HL-60 (cell line): Measurements from ENCODE around the gene ADGRB3.

Experiments
- DNase-seq, 2 experiments: peaks; one replicate each; pipeline ENCODE4 v3.0.0-alpha.2; 2010 to 2020; ENCODE audit warnings: low read depth in 1 of 2, low spot score in 1 of 2
- H3K27ac ChIP-seq: fragments of 250-450 bp; sonication (Bioruptor Pico); replicated peaks from 2 replicates; pipeline ENCODE4 v1.5.1; 2020; ENCODE audit warnings: mild to moderate bottlenecking, moderate library complexity
- H3K27me3 ChIP-seq: fragments of 250-450 bp; sonication (Bioruptor Pico); 2 replicates; pipeline ENCODE4 v1.5.1; 2021; ENCODE audit warnings: mild to moderate bottlenecking, moderate library complexity; ENCODE audit not compliant: insufficient read depth, poor library complexity, severe bottlenecking
- H3K4me3 ChIP-seq: replicated peaks from 2 replicates; pipeline ENCODE4 v1.5.1; 2011; ENCODE audit warnings: mild to moderate bottlenecking, control low read depth, low read length; ENCODE audit not compliant: insufficient read depth
- GABPA ChIP-seq: IDR thresholded peaks from 2 replicates; pipeline ENCODE4 v1.6.1; 2012; ENCODE audit warnings: low read depth
- POLR2AphosphoS5 ChIP-seq: IDR thresholded peaks from 2 replicates; pipeline ENCODE4 v1.6.1; 2012; ENCODE audit warnings: low read depth
- SPI1 ChIP-seq: IDR thresholded peaks from 2 replicates; pipeline ENCODE4 v1.6.1; 2012; ENCODE audit warnings: low read depth, mild to moderate bottlenecking, borderline replicate concordance
- TF ChIP-seq, protein P1 (sequence below): IDR thresholded peaks from 2 replicates; pipeline ENCODE4 v1.6.1; 2012; ENCODE audit warnings: low read depth; ENCODE audit not compliant: insufficient replicate concordance
- TF ChIP-seq, protein P2 (sequence below): IDR thresholded peaks from one replicate; pipeline ENCODE4 v1.5.1; 2011; ENCODE audit warnings: low read length, control low read depth, inconsistent platforms; ENCODE audit not compliant: insufficient read depth

ADGRB3 gene

DNA sequence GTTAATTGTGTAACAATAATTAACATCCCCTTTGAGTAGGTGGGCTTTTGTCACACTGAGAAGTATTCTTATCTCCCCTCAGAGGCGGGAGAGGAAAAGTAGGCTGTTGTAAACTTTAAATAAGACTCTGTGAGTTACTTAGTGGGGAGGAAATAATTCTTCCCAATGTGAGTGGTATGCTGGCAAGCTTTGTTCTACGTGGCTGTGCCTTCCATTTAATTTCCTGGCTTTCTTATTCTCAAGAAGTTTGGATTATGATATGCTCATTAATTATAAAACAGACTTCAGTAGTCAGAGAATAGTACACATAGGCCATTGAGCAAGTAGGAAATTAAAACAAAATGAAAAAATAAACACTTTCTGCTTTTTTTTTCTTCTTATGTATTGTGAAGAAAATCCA lies 19.1 kb downstream of the ADGRB3 start:
- H3K4me3 ChIP-seq: no peak overlapping the region
- H3K27ac ChIP-seq: no peak overlapping the region
- TF ChIP-seq POLR2AphosphoS5: no peak
- no peak for TF ChIP-seq GABPA
- TF ChIP-seq, protein P1, sequence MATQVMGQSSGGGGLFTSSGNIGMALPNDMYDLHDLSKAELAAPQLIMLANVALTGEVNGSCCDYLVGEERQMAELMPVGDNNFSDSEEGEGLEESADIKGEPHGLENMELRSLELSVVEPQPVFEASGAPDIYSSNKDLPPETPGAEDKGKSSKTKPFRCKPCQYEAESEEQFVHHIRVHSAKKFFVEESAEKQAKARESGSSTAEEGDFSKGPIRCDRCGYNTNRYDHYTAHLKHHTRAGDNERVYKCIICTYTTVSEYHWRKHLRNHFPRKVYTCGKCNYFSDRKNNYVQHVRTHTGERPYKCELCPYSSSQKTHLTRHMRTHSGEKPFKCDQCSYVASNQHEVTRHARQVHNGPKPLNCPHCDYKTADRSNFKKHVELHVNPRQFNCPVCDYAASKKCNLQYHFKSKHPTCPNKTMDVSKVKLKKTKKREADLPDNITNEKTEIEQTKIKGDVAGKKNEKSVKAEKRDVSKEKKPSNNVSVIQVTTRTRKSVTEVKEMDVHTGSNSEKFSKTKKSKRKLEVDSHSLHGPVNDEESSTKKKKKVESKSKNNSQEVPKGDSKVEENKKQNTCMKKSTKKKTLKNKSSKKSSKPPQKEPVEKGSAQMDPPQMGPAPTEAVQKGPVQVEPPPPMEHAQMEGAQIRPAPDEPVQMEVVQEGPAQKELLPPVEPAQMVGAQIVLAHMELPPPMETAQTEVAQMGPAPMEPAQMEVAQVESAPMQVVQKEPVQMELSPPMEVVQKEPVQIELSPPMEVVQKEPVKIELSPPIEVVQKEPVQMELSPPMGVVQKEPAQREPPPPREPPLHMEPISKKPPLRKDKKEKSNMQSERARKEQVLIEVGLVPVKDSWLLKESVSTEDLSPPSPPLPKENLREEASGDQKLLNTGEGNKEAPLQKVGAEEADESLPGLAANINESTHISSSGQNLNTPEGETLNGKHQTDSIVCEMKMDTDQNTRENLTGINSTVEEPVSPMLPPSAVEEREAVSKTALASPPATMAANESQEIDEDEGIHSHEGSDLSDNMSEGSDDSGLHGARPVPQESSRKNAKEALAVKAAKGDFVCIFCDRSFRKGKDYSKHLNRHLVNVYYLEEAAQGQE: no peak
- TF ChIP-seq, protein P2, sequence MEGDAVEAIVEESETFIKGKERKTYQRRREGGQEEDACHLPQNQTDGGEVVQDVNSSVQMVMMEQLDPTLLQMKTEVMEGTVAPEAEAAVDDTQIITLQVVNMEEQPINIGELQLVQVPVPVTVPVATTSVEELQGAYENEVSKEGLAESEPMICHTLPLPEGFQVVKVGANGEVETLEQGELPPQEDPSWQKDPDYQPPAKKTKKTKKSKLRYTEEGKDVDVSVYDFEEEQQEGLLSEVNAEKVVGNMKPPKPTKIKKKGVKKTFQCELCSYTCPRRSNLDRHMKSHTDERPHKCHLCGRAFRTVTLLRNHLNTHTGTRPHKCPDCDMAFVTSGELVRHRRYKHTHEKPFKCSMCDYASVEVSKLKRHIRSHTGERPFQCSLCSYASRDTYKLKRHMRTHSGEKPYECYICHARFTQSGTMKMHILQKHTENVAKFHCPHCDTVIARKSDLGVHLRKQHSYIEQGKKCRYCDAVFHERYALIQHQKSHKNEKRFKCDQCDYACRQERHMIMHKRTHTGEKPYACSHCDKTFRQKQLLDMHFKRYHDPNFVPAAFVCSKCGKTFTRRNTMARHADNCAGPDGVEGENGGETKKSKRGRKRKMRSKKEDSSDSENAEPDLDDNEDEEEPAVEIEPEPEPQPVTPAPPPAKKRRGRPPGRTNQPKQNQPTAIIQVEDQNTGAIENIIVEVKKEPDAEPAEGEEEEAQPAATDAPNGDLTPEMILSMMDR: no peak
- TF ChIP-seq SPI1: no peak
- DNase-seq: no peak
- H3K27me3 ChIP-seq: no peaks in the 10 kb centered on the region

DNA sequence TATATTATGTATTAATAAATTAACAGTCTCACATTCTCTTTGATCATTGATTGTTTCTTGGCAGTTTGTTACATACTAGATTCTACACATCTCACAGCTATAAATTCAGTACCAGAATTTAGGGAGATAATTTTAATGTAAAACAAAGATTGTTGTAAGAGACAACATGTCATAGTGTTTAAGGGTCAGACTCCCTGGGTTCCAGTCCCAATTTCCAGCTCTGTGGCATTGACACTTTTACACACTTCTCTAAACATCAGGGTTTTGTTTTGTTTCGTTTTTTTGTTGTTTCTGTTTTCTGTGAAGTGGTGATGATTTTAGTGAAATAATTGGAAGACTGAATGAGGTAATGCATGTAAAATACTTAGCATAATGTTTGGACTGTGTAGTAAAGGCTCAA lies 19.9 kb downstream of the ADGRB3 start:
- no peak overlapping the region for H3K27ac ChIP-seq
- TF ChIP-seq POLR2AphosphoS5: no peak
- no peak for TF ChIP-seq SPI1
- no peak for TF ChIP-seq GABPA
- TF ChIP-seq, protein P1: no peak
- TF ChIP-seq, protein P2: no peak
- no peaks in the 10 kb centered on the region for H3K27me3 ChIP-seq
- H3K4me3 ChIP-seq: no peak overlapping the region
- no peak for DNase-seq

DNA sequence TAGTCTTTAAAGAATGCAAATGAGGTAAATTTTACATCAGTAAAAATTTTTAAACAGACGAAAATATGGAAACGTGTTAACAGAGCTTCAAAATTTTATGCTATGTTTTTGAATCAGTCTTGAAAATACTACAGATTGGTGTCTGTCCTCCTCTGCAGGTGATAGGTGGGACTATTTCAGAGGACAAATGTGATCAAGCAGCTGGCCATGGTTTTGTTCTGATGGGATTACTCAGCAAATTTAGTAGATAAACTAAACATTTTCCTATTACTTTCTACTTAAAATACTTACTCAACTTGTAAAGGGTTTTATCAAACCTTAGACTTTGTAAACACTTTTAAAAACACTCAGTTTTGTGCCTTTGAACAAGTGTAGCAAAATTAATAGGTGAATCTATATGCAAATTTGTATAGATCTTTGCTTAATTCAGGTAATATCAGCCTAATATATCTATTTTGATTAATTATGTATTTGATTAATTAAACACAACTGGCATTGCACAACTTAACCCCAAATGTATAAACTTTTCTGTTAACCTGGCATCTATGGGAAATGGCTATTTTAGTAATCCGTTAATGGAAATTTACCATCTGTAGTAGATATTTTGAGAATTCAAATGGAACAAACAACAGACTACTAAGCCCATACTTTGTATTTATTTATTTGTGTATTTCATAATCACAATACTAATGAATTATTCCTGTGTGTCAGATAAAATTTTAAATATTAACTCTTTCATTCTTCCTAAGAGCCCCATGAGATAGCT lies 22.5 kb downstream of the ADGRB3 start:
- no peak overlapping the region for H3K4me3 ChIP-seq
- H3K27me3 ChIP-seq: no peaks in the 10 kb centered on the region
- H3K27ac ChIP-seq: no peak overlapping the region
- DNase-seq: no peak
- TF ChIP-seq POLR2AphosphoS5 (no peak), GABPA (no peak), SPI1 (no peak)
- TF ChIP-seq, protein P1: no peak
- TF ChIP-seq, protein P2: no peak
